ENCODE results near the gene TRAPPC10.

GRCh38 chr21:44053567-44053966 lies 41.5 kb downstream of the TRAPPC10 start:
- TF ChIP-seq CTCF (IDR thresholded peaks at IDR 0.05) (no peak), POLR2A (IDR thresholded peaks at IDR 0.05) (no peak), POLR2AphosphoS5 (IDR thresholded peaks at IDR 0.05) (no peak), EP300 (IDR thresholded peaks at IDR 0.05) (no peak)
